Stimulated activated CD4-positive, alpha-beta T cell treated with anti-CD3 and anti-CD28 coated beads, Interleukin-15, amount 100 ng/mL, for 48 hours (primary cell): Measurements from ENCODE around the gene ZNF444.
"Not testable (repeated sequence)": the region's sequence is repeated elsewhere in the genome, so short reads cannot be mapped to it uniquely, and the experiment has no call there.

ENCODE experiments used
- DNase-seq, 2 donors: peaks; one replicate each; pipeline ENCODE4 v3.0.0-alpha.2; 2020; ENCODE audit warnings: low read depth in 2 of 2

Gene ZNF444

GRCh38 chr19:56177564-56178243 lies 36.6 kb downstream of the ZNF444 start:
- no peak for DNase-seq

GRCh38 chr19:56189785-56190184 lies 48.7 kb downstream of the ZNF444 start:
- DNase-seq = no peak

- DNase-seq = no peak
These were observed 50.0 kb downstream of the ZNF444 start for GRCh38 chr19:56191115-56191514.

- no peak for DNase-seq
These were observed 50.6 kb downstream of the ZNF444 start for GRCh38 chr19:56191711-56192110.

- no peak for DNase-seq
These were observed 53.0 kb downstream of the ZNF444 start for GRCh38 chr19:56193981-56194640.

GRCh38 chr19:56197646-56198045 lies 56.6 kb downstream of the ZNF444 start, which contains the start of gene ZSCAN5B:
Gene ZSCAN5B (minus strand): TSS chr19:56197783. CDS start chr19:56193052, 4,731 bp downstream.
- not testable (repeated sequence) for DNase-seq

GRCh38 chr19:56199687-56200086 lies 58.6 kb downstream of the ZNF444 start:
- no peak for DNase-seq

- DNase-seq = no peak
These were observed 60.9 kb downstream of the ZNF444 start, which contains the start of gene ZSCAN5C for GRCh38 chr19:56201973-56202372. Gene ZSCAN5C (plus strand): TSS chr19:56202273. CDS start chr19:56205914, 3,641 bp downstream.

- not testable (repeated sequence) for DNase-seq
These were observed 66.5 kb downstream of the ZNF444 start for GRCh38 chr19:56207581-56207980.

- no peak for DNase-seq
These were observed 68.0 kb downstream of the ZNF444 start for GRCh38 chr19:56209091-56209490.

GRCh38 chr19:56210036-56210435 lies 68.9 kb downstream of the ZNF444 start:
- DNase-seq = not testable (repeated sequence)
